ENCODE data around the gene KCNJ3. TPM values are rescaled to one million over a fixed set of nuclear protein-coding genes. Genes with fewer than 3 reads are reported as not detected.
A peak's percentile ranks its signal among the peaks of the same experiment; 100 is the strongest.

KCNJ3 gene, protein sequence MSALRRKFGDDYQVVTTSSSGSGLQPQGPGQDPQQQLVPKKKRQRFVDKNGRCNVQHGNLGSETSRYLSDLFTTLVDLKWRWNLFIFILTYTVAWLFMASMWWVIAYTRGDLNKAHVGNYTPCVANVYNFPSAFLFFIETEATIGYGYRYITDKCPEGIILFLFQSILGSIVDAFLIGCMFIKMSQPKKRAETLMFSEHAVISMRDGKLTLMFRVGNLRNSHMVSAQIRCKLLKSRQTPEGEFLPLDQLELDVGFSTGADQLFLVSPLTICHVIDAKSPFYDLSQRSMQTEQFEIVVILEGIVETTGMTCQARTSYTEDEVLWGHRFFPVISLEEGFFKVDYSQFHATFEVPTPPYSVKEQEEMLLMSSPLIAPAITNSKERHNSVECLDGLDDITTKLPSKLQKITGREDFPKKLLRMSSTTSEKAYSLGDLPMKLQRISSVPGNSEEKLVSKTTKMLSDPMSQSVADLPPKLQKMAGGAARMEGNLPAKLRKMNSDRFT
- total RNA-seq, result 10 to 100 TPM; 33.4 to 65.1 (median 59.4) TPM
- 32.5 TPM for polyA plus RNA-seq
- long read RNA-seq, donor 1, full-length matches to known transcripts, result 19 of 55 reads
- long read RNA-seq, donor 1, partial matches to known transcripts, result 17 of 55 reads
- long read RNA-seq, donor 1, other reads (novel, unspliced or antisense), result 19 of 55 reads
- long read RNA-seq, donor 2, full-length matches to known transcripts, result 12 of 25 reads
- long read RNA-seq, donor 2, partial matches to known transcripts, result 4 of 25 reads
- long read RNA-seq, donor 2, other reads (novel, unspliced or antisense), result 9 of 25 reads
- long read RNA-seq, donor 3, full-length matches to known transcripts, result 3 of 23 reads
- long read RNA-seq, donor 3, partial matches to known transcripts, result 18 of 23 reads
- long read RNA-seq, donor 3, other reads (novel, unspliced or antisense), result 2 of 23 reads
- long read RNA-seq, donor 4, full-length matches to known transcripts, result 9 of 14 reads
- long read RNA-seq, donor 4, partial matches to known transcripts, result 2 of 14 reads
- long read RNA-seq, donor 4, other reads (novel, unspliced or antisense), result 3 of 14 reads

DNA sequence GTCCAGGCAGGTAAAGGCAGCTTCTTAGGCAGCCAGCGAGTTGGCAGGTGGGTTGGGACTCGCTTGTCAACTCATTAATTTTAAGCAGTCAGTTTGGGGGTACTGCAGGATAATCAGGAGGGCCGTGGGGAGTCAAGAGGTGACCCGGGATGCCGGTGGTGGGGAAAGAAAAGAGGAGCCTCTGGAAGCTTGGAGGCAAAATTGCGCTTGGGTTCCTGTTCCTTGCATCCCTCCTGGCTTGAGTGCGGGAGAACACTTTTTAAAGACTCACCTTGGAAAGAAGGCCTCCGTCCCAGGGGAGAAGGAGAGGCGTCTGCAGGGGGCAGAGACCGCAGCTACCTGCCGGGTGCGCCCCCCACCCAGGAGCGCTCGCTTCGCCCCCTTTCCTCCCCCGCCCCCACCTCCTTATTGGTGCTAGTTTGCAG lies at the start of gene KCNJ3:
TSS of gene KCNJ3 (plus strand) at position 400 of the 425 bp plus-strand sequence. CDS start 81 bp downstream, outside the sequence.
- H3K27ac ChIP-seq (ENCODE audit: low read length), result peak within 1 kb of the TSS; percentile 70
- ATAC-seq, result no peak

DNA sequence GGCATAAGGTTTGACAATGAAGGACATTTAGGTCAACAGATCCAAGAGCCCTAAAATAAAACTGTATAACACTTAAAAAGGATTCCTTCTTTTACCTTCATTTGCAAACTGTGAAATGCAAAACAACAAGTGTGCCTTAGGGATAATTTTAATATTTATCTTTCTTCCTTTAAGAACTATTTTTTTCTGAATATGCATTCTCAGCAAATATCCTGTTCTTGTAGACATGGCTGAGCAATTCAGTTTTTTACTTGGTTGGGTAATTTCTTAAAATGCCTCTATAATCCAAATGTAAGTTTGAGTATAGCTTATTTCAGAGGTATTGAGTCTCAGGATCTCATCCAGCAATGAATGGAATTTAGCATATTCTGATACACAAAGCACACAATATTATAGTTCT lies 43.0 kb upstream of the KCNJ3 start:
- ATAC-seq (no peak), DNase-seq (no peak)
- intact Hi-C loops (cut with DNase I), result no loop called here
- Histone ChIP-seq H3K27ac (ENCODE audit: low read length) (no peak overlapping the region), H3K9me3 (ENCODE audit: control insufficient read depth, low read length) (no peaks in the 10 kb centered on the region), H3K27me3 (ENCODE audit: control insufficient read depth, insufficient read depth) (no peaks in the 10 kb centered on the region), H3K4me1 (ENCODE audit: control insufficient read depth, insufficient read depth, low read length) (no peaks in the 10 kb centered on the region), H3K4me3 (ENCODE audit: low read length) (no peak overlapping the region)

More for the DNA sequence above, at the start of gene KCNJ3:
- intact Hi-C loops (cut with DNase I), result loop anchor here in 1 of 4 donors (5.0 to 10.0 kb wide), 2 partner anchors 61 to 244 kb away; no protein-coding TSS in a partner anchor
- Histone ChIP-seq H3K4me3 (ENCODE audit: low read length) (peak within 1 kb of the TSS; percentile 68), H3K27me3 (ENCODE audit: control insufficient read depth, insufficient read depth) (no peaks in the 10 kb centered on the region), H3K4me1 (ENCODE audit: control insufficient read depth, insufficient read depth, low read length) (no peaks in the 10 kb centered on the region), H3K9me3 (ENCODE audit: control insufficient read depth, low read length) (no peaks in the 10 kb centered on the region)
- WGBS, result 1% methylated on average over 16 of the region's 16 CpGs
- DNase-seq, result peak in 1 of 3 donors; percentile 32

DNA sequence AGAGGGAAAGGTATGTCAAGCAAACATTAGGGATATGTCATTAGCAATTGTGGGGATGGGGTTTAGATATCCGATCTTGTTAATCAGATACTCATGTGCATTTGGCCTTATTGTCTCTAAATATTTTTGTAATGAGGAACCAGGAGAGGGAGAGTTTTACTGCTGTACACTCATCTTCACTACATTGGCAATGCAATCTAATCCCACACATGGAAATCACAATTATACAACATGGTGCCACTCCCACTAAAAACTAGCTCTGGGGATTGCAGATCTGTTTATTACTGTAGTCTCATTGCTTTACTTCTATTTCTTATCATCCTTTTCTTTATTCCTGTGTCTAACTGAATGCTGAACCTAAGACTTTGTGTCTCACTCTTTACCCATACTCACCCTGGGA lies 39.6 kb upstream of the KCNJ3 start:
- no peak for ATAC-seq

DNA sequence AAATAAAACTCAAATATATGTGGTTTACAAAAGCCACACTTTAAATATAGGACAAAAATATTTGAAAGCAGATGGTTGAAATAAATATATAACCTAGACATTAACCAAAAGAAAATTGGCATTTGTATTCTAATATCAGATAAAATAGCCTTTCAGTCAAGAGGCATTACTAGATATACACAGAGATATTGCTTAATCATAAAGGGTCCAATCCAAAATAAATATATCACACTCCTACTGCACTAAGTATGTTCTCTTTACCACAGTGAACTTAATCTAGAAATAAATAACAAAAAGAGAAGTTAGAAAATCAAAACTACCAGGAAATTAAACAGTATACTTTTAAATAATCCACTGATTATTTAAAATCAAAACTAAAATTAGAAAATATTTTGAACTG lies 34.2 kb upstream of the KCNJ3 start:
- intact Hi-C loops (cut with DNase I), result no loop called here
- no peak for ATAC-seq
- Histone ChIP-seq H3K9me3 (ENCODE audit: control insufficient read depth, low read length) (no peaks in the 10 kb centered on the region), H3K27me3 (ENCODE audit: control insufficient read depth, insufficient read depth) (no peaks in the 10 kb centered on the region), H3K4me1 (ENCODE audit: control insufficient read depth, insufficient read depth, low read length) (no peaks in the 10 kb centered on the region), H3K4me3 (ENCODE audit: low read length) (no peak overlapping the region), H3K27ac (ENCODE audit: low read length) (no peak overlapping the region)
- DNase-seq, result no peak

More for the DNA sequence above, 39.6 kb upstream of the KCNJ3 start:
- H3K27me3 ChIP-seq (ENCODE audit: control insufficient read depth, insufficient read depth), result no peaks in the 10 kb centered on the region
- no peaks in the 10 kb centered on the region for H3K4me1 ChIP-seq (ENCODE audit: control insufficient read depth, insufficient read depth, low read length)
- H3K9me3 ChIP-seq (ENCODE audit: control insufficient read depth, low read length), result no peaks in the 10 kb centered on the region
- DNase-seq, result no peak
- intact Hi-C loops (cut with DNase I), result no loop called here
- no peak overlapping the region for H3K4me3 ChIP-seq (ENCODE audit: low read length)
- WGBS, result 93% methylated on average over 1 of the region's 1 CpG
- H3K27ac ChIP-seq (ENCODE audit: low read length), result no peak overlapping the region

DNA sequence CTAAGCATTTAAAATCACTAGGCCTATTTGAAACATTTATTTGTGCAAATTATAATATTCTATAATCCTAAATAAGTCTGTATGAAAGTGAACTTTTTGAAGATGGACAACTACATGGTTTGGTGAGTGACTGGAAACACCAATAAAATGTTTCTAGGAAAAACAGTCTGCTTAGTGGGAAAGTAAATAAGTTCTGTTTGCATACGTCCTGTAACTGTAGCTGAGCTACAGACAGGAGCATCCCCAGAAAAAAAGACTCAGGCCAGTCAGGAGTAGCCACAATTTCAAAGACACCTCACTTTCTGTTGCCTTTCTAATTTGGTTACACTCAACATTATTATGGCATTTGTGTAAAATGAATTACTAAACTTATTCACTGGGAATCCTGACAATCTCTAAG lies 28.4 kb upstream of the KCNJ3 start:
- Histone ChIP-seq H3K4me1 (ENCODE audit: control insufficient read depth, insufficient read depth, low read length) (no peaks in the 10 kb centered on the region), H3K27me3 (ENCODE audit: control insufficient read depth, insufficient read depth) (no peaks in the 10 kb centered on the region), H3K9me3 (ENCODE audit: control insufficient read depth, low read length) (no peaks in the 10 kb centered on the region), H3K27ac (ENCODE audit: low read length) (no peak overlapping the region), H3K4me3 (ENCODE audit: low read length) (no peak overlapping the region)
- 73% methylated on average over 1 of the region's 1 CpG for WGBS
- no peak for DNase-seq
- intact Hi-C loops (cut with DNase I), result no loop called here
- no peak for ATAC-seq

DNA sequence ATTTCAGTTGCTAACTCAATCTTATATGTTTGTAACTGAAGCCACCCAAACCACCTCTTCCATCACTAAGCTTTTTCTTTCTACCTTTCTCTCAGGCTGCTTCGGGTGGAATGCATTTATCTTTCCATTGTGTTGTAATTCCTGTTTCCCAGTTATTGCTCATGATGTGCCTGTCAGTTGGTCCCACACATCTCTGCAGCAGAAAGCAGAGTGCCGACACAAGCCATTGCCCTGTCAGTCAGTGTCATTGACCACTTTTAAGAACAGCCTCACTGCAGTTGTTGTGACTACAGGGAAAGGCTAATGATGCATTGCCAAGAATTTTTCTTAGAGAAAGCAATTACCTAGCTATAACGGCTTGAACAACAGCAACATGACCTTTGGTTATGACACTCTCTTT lies 24.8 kb upstream of the KCNJ3 start:
- ATAC-seq (no peak), DNase-seq (no peak)
- H3K4me1 ChIP-seq (ENCODE audit: control insufficient read depth, insufficient read depth, low read length), result no peaks in the 10 kb centered on the region
- no peak overlapping the region for H3K4me3 ChIP-seq (ENCODE audit: low read length)
- WGBS, result 54% methylated on average over 3 of the region's 3 CpGs
- no peak overlapping the region for H3K27ac ChIP-seq (ENCODE audit: low read length)
- H3K9me3 ChIP-seq (ENCODE audit: control insufficient read depth, low read length), result no peaks in the 10 kb centered on the region
- intact Hi-C loops (cut with DNase I), result no loop called here
- H3K27me3 ChIP-seq (ENCODE audit: control insufficient read depth, insufficient read depth), result no peaks in the 10 kb centered on the region

DNA sequence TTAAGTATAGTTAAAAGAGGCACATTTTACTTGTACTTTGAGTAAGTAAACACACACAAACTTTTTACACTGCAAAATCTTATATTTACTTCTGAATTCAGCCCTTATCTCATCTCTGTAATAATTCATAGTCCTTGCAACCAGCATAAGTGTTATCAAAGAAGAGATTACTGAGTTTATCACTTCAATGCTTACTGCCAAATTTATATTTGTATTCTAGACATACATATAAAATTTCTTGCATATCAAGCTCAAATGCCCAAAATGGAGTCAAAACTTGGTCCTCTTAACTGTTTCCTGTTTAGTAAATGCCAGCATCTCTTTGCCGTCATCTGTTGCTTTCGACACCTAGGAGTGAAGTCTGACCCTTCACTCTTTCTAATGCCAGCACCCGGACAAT lies 21.1 kb upstream of the KCNJ3 start:
- Histone ChIP-seq H3K4me1 (ENCODE audit: control insufficient read depth, insufficient read depth, low read length) (no peaks in the 10 kb centered on the region), H3K4me3 (ENCODE audit: low read length) (no peak overlapping the region), H3K27ac (ENCODE audit: low read length) (no peak overlapping the region), H3K27me3 (ENCODE audit: control insufficient read depth, insufficient read depth) (no peaks in the 10 kb centered on the region), H3K9me3 (ENCODE audit: control insufficient read depth, low read length) (no peaks in the 10 kb centered on the region)
- intact Hi-C loops (cut with DNase I), result no loop called here
- WGBS, result 56% methylated on average over 3 of the region's 3 CpGs
- DNase-seq (no peak), ATAC-seq (no peak)

DNA sequence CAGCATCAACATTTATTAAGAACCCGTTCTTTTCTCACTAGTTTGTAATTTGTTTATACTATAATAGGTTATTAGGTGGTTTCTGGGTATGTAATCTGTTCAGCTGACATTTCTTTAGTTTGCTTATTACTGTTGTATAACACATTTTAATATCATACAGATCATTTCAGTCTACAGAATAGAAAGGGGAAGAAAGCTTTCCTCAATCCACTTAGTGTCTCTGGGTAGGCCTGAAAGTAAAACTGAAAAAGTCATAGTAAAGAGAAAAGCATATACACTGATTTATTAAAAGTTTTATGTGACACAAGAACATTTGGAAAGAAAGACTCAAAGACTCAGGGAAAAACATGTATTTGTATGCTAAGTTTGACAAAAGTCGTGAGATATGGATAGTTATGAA lies 16.8 kb upstream of the KCNJ3 start:
- DNase-seq (no peak), ATAC-seq (no peak)
- no peak overlapping the region for H3K27ac ChIP-seq (ENCODE audit: low read length)
- intact Hi-C loops (cut with DNase I), result no loop called here
- H3K9me3 ChIP-seq (ENCODE audit: control insufficient read depth, low read length), result no peaks in the 10 kb centered on the region
- WGBS, result 90% methylated on average over 2 of the region's 2 CpGs
- H3K27me3 ChIP-seq (ENCODE audit: control insufficient read depth, insufficient read depth), result no peaks in the 10 kb centered on the region
- H3K4me1 ChIP-seq (ENCODE audit: control insufficient read depth, insufficient read depth, low read length), result no peaks in the 10 kb centered on the region
- H3K4me3 ChIP-seq (ENCODE audit: low read length), result no peak overlapping the region

DNA sequence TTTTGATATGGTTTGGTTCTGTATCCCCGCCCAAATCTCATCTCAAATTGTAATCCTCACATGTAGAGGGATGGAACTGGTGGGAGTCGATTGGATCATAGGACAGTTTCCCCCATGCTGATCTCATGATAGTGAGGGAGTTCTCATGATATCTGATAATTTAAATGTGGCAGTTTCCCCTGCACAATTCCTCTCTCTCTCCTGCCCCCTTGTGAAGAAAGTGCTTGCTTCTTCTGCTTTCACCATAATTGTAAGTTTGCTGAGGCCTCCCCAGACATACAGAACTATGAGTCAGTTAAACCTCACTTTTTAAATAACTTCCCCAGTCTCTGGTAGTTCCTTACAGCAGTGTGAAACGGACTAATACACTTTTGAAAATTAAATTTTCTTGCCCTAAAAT lies 12.3 kb upstream of the KCNJ3 start:
- Histone ChIP-seq H3K4me3 (ENCODE audit: low read length) (no peak overlapping the region), H3K4me1 (ENCODE audit: control insufficient read depth, insufficient read depth, low read length) (no peaks in the 10 kb centered on the region), H3K9me3 (ENCODE audit: control insufficient read depth, low read length) (no peaks in the 10 kb centered on the region), H3K27ac (ENCODE audit: low read length) (no peak overlapping the region), H3K27me3 (ENCODE audit: control insufficient read depth, insufficient read depth) (no peaks in the 10 kb centered on the region)
- 75% methylated on average over 3 of the region's 3 CpGs for WGBS
- intact Hi-C loops (cut with DNase I), result no loop called here
- DNase-seq (no peak), ATAC-seq (no peak)

DNA sequence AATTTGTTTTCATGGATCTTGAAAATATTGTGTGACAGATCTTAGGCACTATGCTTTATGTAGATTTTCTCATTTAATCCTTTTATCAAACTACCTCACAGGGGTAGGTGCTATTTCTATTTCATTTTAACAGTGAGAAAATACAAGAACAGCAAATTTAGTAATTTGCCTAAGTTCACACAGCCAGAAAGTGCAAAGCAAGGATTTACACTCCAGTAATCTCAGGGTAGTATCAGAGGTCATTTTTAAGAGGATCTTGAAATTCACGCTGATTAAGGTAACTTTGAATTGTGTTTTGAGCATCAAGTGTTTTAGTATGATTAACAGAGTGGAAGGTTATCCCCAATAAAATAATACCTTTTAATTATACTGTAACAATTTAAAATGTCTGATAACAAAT lies 10.1 kb upstream of the KCNJ3 start:
- no peak overlapping the region for H3K4me3 ChIP-seq (ENCODE audit: low read length)
- H3K4me1 ChIP-seq (ENCODE audit: control insufficient read depth, insufficient read depth, low read length), result no peaks in the 10 kb centered on the region
- ATAC-seq (no peak), DNase-seq (no peak)
- 77% methylated on average over 1 of the region's 1 CpG for WGBS
- no peaks in the 10 kb centered on the region for H3K27me3 ChIP-seq (ENCODE audit: control insufficient read depth, insufficient read depth)
- no peak overlapping the region for H3K27ac ChIP-seq (ENCODE audit: low read length)
- H3K9me3 ChIP-seq (ENCODE audit: control insufficient read depth, low read length), result no peaks in the 10 kb centered on the region
- intact Hi-C loops (cut with DNase I), result no loop called here

DNA sequence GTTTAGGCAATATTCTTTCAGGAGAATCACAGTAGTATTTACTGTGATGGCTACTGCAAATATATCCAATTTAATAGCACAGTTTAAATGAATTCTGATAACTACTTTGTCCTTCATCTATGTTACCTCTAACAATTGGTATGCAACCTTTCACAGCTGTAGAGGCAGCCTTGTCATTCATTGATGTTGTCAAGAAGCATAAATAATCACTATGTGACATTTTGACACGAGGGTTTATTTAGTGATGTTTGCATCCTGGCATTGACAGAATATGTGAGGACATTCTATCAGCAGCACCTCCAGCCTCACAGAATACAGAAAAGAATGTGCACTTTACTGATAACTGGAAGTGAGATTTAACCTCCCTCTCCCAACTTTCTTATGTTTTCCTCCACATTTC lies 9.3 kb upstream of the KCNJ3 start:
- no peak for DNase-seq
- Histone ChIP-seq H3K9me3 (ENCODE audit: control insufficient read depth, low read length) (no peaks in the 10 kb centered on the region), H3K27ac (ENCODE audit: low read length) (no peak overlapping the region), H3K27me3 (ENCODE audit: control insufficient read depth, insufficient read depth) (no peaks in the 10 kb centered on the region), H3K4me3 (ENCODE audit: low read length) (no peak overlapping the region), H3K4me1 (ENCODE audit: control insufficient read depth, insufficient read depth, low read length) (no peaks in the 10 kb centered on the region)
- intact Hi-C loops (cut with DNase I), result no loop called here
- no peak for ATAC-seq
- 46% methylated on average over 1 of the region's 1 CpG for WGBS

Data from right cardiac atrium (tissue), 5 donors.